Astrocyte (in vitro differentiated cells and primary cell): ENCODE measurements around the gene KL.

ENCODE experiments used
- CTCF ChIP-seq: IDR thresholded peaks from 2 replicates; pipeline ENCODE4 v1.5.1; 2011; ENCODE audit warnings: low read depth, mild to moderate bottlenecking, inconsistent platforms, low read length, moderate library complexity; ENCODE audit not compliant: insufficient read depth
- EZH2 ChIP-seq: IDR thresholded peaks from 2 replicates; pipeline ENCODE4 v1.6.1; 2012; ENCODE audit warnings: mild to moderate bottlenecking, low read length, inconsistent platforms; ENCODE audit not compliant: insufficient read depth

GRCh38 chr13:32976912-32977311 is 39.3 kb upstream of the KL start:
- TF ChIP-seq CTCF (no peak), EZH2 (no peak)
